Brain microvascular endothelial cell (primary cell): ENCODE measurements around the gene ITGBL1.
A peak's percentile ranks its signal among the peaks of the same experiment; 100 is the strongest.

Experiments
- DNase-seq: peaks from one replicate; pipeline ENCODE4 v3.0.0-alpha.2; 2020
- H3K27ac ChIP-seq: fragments of 250-450 bp; sonication (Bioruptor Pico); 2 replicates; pipeline ENCODE4 v1.5.1; 2020; ENCODE audit warnings: mild to moderate bottlenecking, moderate library complexity
- H3K27me3 ChIP-seq: fragments of 250-450 bp; sonication (Bioruptor Pico); replicated peaks from 2 replicates; pipeline ENCODE4 v1.5.1; 2020; ENCODE audit warnings: mild to moderate bottlenecking
- H3K36me3 ChIP-seq: fragments of 250-450 bp; sonication (Bioruptor Pico); replicated peaks from 2 replicates; pipeline ENCODE4 v1.5.1; 2020; ENCODE audit warnings: mild to moderate bottlenecking
- H3K4me3 ChIP-seq: 2 replicates; pipeline ENCODE4 v1.5.1; 2011; ENCODE audit warnings: low read depth, mild to moderate bottlenecking, control low read depth, low read length, moderate library complexity
- CTCF ChIP-seq: IDR thresholded peaks from 2 replicates; pipeline ENCODE4 v1.5.1; 2011; ENCODE audit warnings: low read depth, mild to moderate bottlenecking, moderate library complexity, low read length, control low read depth, inconsistent platforms; ENCODE audit errors: missing control alignments
- in situ Hi-C: cut with HindIII; loops from 2 replicates; pipeline ENCODE4 v1.10.0; 2017; ENCODE audit warnings: low sequenced_read_pairs, low pct_ligation_motif_present

Gene ITGBL1

GRCh38 chr13:101647760-101648159 lies 195.3 kb downstream of the ITGBL1 start:
- Histone ChIP-seq H3K4me3 (no peak overlapping the region), H3K36me3 (peaks cover 2% of the 10 kb centered on the region), H3K27ac (no peak overlapping the region), H3K27me3 (no peaks in the 10 kb centered on the region)
- in situ Hi-C loops: no loop called here
- DNase-seq: no peak
- TF ChIP-seq CTCF: no peak

GRCh38 chr13:101648766-101649487 lies 196.5 kb downstream of the ITGBL1 start:
- H3K27ac ChIP-seq: peak overlapping the region; percentile 53
- H3K4me3 ChIP-seq: no peak overlapping the region
- in situ Hi-C loops: no loop called here
- H3K27me3 ChIP-seq: no peaks in the 10 kb centered on the region
- TF ChIP-seq CTCF: no peak
- DNase-seq: no peak
- peaks cover 2% of the 10 kb centered on the region for H3K36me3 ChIP-seq

GRCh38 chr13:101649488-101650126 lies 197.1 kb downstream of the ITGBL1 start:
- peak overlapping the region; percentile 53 for H3K27ac ChIP-seq

GRCh38 chr13:101654883-101655282 lies 202.4 kb downstream of the ITGBL1 start:
- in situ Hi-C loops: no loop called here
- Histone ChIP-seq H3K27me3 (no peaks in the 10 kb centered on the region), H3K27ac (peak overlapping the region; percentile 26), H3K4me3 (no peak overlapping the region), H3K36me3 (peaks cover 2% of the 10 kb centered on the region)
- no peak for TF ChIP-seq CTCF
- peak; percentile 35 for DNase-seq

More at GRCh38 chr13:101649488-101650126, 197.1 kb downstream of the ITGBL1 start:
- no peak for TF ChIP-seq CTCF
- in situ Hi-C loops: no loop called here
- DNase-seq: peak; percentile 79
- H3K4me3 ChIP-seq: no peak overlapping the region
- H3K36me3 ChIP-seq: peaks cover 2% of the 10 kb centered on the region
- no peaks in the 10 kb centered on the region for H3K27me3 ChIP-seq

- no peak for DNase-seq
- Histone ChIP-seq H3K27me3 (no peaks in the 10 kb centered on the region), H3K27ac (no peak overlapping the region), H3K4me3 (no peak overlapping the region), H3K36me3 (peaks cover 2% of the 10 kb centered on the region)
- TF ChIP-seq CTCF: no peak
- in situ Hi-C loops: no loop called here
Measured at GRCh38 chr13:101655435-101655834, 203.0 kb downstream of the ITGBL1 start.
